ENCODE results near the gene HMBS. TPM values are rescaled to one million over a fixed set of nuclear protein-coding genes. Genes with fewer than 3 reads are reported as not detected.
"Not testable (repeated sequence)": the region's sequence is repeated elsewhere in the genome, so short reads cannot be mapped to it uniquely, and the experiment has no call there.

The HMBS gene
- total RNA-seq: 35.7 and 36.0 TPM in 2 replicates

DNA sequence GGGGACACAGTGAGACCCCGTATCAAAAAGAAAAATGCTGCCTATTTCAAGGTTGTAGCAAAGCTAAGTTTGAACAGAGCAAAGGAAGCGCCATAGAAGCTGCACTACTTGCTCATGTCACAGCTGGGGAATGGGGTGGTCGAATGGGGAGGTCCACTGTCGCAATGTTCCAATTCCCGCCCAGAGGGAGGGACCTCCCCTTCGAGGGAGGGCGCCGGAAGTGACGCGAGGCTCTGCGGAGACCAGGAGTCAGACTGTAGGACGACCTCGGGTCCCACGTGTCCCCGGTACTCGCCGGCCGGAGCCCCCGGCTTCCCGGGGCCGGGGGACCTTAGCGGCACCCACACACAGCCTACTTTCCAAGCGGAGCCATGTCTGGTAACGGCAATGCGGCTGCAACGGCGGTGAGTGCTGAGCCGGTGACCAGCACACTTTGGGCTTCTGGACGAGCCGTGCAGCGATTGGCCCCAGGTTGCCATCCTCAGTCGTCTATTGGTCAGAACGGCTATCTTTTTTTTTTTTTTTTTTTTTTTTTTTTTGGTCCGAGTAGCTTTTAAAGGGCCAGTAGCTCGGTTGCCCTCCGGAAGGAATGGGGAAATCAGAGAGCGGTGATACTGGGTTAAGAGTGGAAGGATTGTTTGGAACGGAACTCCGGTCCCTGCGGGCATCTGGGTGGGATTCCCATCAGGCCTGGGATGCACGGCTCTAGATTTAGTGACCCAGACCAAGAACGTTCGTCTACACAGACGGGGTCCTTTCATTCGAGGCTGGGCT, at the start of gene HMBS:
Gene HMBS, plus strand, starts transcription at position 219 of the 774 bp plus-strand sequence. Its CDS starts 153 bp downstream, at position 372.
- intact Hi-C loops (cut with micrococcal nuclease): loop anchor here (1.0 to 2.0 kb wide), 5 partner anchors 10 to 36 kb away; partner anchors contain the start of genes DPAGT1, HINFP, HYOU1 and VPS11

DNA sequence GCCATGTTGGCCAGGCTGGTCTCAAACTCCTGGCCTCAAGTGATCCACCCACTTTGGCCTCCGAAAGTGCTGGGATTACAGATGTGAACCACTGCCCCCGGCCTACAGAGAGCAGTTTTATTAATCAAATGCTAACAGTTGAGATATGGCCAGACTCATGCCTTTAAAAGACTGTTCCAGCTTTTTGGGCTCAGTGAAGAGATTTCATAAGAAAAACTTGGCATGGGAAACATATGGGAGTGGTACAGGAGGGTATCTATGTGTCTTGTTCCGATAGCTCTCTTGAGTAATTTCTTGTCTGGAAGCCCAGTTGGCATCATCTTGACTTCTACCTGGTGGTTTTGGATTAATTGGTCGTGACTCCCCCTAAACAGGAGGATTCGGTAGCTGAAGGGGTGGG, 45.8 kb upstream of the HMBS start:
- intact Hi-C loops (cut with micrococcal nuclease): no loop called here

DNA sequence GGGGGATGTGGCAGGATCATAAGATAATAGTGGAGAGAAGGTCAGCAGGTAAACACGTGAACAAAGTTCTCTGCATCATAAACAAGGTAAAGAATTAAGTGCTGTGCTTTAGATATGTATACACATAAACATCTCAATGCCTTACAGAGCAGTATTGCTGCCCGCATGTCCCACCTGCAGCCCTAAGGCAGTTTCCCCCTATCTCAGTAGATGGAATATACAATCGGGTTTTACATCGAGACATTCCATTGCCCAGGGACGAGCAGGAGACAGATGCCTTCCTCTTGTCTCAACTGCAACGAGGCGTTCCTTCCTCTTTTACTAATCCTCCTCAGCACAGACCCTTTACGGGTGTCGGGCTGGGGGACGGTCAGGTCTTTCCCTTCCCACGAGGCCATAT, 45.2 kb upstream of the HMBS start:
- intact Hi-C loops (cut with micrococcal nuclease): not testable (repeated sequence)

DNA sequence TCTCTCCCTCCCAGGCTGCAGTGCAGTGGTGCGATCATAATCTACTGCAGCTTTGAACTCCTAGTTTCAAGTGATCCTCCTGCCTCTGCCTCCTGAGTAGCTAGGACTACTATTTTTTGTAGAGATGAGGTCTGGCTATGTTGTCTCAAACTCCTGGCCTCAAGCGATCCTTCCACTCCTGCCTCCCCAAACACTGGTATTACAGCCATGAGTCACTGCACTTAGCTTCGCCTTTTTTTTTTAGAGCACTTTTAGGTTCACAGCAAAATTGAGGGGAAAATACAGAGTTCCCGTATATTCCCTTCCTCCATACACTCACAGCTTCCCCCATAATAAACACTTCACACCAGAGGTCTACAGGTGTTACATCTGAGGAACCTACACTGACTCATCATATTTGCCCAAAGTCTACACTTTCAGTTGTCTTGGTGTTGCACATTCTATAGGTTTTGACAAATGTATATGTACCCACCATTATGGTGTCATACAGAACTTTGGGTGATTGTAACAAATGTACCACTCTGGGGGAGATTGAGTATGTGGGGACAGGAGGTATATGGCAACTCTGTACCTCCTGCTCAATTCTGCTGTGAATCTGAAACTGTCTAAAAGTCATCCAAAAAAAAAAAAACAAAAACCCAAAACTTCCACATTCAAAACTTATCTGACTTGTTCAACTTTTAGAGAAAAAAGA, 42.7 kb upstream of the HMBS start:
- intact Hi-C loops (cut with micrococcal nuclease): no loop called here

DNA sequence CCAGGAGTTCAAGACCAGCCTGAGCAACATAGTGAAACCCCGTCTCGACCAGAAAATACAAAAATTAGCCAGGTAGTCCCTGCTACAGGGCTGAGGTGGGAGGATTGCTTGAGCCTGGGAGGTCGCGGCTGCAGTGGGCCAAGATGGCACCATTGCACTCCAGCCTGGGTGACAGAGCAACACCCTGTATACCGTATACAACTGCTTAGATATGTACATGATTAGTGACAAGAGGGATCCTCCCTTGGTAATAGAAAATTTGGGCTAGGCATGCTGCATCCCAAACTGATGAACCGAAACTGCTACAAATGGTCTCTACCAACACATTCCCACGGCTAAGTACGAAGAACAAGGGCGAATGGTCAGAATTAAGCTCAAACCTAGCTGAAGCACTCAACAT, 41.8 kb upstream of the HMBS start:
- intact Hi-C loops (cut with micrococcal nuclease): no loop called here

DNA sequence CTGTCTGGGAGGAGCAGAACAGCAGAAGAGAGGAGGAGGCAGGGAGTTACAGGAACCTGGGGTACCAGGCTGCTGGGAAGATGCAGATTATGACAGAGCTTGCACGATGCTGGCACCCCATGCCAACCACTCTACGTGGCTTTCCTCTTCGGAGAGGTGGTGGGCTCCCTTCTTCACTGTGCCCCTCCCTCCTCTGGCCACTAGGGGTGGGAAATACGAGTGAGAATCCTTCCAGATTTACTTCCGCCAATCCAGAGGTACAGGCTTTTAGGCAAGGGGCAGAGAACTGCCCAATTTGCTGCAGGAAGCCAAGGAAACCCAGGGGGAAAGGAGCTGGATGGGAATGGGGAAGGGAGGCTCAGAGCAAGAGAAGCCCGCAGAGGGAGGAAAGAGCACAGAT, 40.0 kb upstream of the HMBS start:
- intact Hi-C loops (cut with micrococcal nuclease): no loop called here

DNA sequence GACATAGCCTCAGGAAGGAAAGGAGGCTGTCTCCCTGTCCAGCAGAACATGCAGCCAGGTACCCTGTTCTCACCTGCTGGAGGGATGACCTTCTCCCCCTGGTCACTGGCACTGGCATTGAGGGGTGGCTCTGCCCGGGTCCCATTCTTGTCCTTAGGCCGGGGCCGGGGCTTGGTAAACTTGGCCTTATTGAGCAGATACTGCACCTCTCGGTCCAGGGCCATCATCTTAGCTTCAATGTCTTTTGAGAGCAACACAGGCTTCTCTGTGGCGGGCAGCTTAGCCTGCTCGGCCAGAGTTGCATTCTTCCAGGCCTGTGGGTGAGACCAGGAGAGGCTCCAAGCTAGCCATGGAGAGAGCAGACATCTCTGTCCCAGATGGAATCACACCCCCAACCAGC, 38.2 kb upstream of the HMBS start:
- intact Hi-C loops (cut with micrococcal nuclease): no loop called here

DNA sequence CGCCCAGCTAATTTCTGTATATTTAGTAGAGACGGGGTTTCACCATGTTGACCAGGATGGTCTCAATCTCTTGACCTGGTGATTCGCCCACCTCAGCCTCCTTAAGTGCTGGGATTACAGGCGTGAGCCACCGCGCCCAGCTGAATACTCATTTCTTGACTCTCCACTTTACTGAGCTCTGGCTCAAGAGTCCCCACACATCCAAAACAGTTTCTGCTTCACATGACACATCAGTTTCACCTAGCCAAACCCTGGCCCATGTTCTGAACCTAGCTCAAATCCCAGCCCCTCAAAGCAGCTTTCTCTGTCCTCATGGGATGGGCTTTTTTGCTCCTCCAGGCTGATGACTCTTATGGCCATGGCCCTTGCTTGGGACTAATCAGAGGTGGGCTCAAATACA, 37.5 kb upstream of the HMBS start:
- intact Hi-C loops (cut with micrococcal nuclease): no loop called here

DNA sequence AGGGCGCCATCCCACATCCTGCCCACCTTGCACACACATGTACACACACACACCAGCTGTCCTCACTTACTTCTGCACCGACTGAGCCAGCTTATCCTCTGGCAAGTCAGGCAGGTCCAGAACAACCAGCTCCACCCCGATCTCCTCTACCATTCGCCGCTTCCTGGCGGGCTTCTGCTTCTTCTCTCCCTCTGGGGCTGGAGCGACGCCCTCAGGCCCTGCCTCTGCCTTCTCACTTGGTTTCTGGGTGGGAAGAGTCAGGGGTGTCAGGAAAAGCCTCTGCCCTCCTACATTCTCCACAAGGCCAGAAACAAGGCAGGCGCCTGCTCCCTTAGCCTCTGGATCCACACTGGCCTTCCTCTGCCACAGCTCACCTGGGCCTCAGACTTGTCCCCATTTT, 36.0 kb upstream of the HMBS start:
- intact Hi-C loops (cut with micrococcal nuclease): no loop called here

DNA sequence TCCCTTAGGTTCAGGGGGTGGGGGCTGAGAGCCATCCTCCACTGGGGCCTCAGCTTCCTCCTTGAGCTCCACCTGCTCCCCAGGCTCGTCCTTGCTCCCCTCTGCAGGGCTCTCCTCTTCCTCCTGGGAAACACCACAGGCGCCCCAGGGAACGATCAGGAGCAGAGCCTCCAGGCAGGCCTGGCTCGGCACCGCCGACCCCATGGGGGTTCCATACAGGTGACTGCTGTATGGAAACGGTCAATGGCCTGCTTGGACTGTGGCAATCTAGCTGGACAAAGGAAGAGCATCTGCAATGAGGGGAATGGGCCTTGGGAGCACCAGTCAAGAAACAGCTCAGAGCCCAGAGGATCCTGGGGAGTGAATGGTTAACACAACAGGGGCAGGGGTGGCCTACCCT, 35.6 kb upstream of the HMBS start:
- intact Hi-C loops (cut with micrococcal nuclease): no loop called here

DNA sequence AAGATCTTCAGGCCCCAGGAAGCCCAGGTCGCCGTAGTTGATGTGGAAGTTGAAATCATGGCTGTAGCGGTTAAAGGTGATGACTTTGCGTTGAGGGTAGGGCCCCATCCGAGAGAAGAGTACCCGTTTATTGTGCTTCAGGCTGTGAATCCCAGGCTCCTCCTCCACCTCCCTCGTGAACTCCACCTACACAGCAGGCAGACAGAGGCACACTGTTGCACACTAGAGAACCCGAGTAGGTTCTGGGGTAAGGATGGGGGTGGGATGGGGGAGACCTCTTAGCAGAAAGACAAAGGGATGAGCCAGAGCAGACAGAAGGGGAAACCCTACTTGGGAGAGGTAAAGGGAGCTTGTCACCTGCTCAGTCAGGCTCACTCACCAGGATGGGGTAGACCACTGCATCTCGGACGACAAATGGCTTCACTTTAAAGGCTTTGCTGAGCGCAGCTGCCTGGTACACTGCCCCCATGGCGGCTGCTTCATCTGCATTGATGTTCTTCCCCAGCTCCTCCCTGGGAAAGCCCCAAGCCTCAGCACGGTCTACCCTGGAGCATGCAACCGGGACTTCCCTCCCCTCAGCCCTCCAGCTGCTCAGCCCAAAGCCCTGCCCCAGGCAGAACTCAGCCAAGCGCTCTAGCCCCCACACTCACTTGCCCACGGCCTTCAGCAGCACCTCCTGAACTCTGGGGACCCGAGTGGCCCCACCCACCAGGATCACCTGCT, 33.1 kb upstream of the HMBS start:
- intact Hi-C loops (cut with micrococcal nuclease): no loop called here

DNA sequence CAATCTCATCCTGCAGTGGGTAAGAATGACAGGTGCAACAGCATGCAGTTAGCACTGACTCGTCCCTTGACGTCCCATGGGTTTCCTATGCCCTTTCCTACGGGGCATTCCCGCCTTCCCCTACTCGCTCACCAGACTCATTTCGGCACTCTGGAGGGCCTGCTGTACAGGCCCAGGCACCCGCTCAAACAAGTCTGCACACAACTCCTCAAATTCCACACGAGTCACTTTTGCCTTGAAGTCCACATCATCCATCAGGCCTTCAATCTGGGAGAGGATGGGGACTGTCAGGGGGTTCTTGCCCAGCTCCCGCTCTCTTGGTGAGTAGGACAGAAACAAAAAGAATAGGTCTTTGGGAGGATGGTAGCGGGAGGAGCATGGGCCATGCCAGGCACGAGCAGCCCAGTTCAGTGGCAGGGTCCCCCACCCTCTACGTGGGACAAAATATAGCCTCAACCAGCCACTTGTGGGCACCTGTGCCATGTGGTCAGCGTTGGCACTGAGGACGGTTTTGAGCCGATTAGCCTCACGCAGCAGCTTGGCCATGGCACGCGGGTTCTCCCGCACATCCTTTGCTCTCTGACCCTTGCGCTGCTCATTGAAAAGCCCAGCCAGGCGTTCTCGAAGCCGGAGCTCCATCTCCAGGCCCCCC, 32.4 kb upstream of the HMBS start:
- intact Hi-C loops (cut with micrococcal nuclease): no loop called here

DNA sequence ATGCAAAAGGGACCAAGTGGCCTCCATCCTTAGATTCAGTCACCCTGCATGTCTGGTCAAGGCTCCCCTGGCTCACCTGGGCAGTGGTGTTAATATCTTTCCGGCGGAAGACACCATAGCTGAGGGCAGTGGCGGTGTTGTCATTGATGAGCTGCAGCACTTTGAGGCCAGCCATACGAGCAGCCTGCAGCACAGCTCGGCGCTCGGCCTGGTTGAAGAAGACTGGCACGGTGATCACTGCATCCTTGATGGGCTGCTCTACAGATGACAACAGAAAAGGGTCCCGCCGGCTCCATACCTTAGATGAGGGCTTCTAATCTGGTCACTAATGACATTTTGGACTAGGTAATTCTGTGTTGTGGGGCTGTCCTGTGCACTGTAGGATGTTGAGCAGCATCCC, 30.3 kb upstream of the HMBS start:
- intact Hi-C loops (cut with micrococcal nuclease): no loop called here

DNA sequence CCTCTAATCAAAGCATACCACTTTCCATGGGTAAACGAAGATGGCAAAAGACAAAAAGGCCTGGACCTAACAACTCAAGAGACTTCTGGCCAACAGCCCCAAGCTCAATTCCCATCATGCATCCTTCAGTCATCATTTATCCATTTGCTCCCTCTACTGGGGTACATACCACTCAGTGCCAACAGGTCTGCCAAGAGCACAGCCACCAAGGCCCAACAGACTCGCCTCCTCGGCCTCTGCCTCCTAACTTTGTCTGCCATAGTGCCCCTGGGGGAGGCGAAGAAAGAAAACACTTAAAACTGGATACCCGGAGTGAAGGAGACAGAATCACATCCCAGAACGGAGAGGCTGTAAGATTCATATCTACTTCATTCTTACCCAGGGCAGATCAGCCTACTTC, 28.8 kb upstream of the HMBS start:
- intact Hi-C loops (cut with micrococcal nuclease): no loop called here

DNA sequence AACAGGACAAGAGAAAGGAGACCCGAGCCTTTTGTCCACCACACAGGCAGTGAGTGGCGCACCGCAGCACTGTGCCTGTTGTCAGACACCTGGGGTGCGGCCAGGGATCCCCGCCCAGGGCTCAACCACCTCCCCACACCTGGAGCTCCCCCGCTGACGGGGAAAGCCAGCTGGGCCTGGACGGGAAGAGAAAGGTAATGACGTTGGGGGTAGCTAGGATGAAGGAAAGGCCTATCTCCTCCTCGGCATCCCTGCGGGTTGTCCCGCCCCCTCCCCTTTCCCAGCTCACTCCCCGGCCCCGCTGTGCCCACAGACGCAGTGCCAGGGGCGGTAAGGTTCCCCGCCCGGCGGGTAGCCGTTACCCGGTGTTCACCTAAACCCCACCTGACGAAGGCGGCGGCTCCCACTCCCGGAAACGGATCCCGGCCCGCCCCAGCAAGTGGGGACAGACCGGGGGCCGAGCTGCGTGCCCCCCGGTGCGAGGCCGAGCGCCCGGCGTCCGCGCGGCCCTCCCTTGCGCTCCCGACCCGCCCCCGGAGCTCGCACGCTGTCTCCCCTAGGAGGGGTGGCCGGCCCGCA, 28.2 kb upstream of the HMBS start:
- intact Hi-C loops (cut with micrococcal nuclease): no loop called here

DNA sequence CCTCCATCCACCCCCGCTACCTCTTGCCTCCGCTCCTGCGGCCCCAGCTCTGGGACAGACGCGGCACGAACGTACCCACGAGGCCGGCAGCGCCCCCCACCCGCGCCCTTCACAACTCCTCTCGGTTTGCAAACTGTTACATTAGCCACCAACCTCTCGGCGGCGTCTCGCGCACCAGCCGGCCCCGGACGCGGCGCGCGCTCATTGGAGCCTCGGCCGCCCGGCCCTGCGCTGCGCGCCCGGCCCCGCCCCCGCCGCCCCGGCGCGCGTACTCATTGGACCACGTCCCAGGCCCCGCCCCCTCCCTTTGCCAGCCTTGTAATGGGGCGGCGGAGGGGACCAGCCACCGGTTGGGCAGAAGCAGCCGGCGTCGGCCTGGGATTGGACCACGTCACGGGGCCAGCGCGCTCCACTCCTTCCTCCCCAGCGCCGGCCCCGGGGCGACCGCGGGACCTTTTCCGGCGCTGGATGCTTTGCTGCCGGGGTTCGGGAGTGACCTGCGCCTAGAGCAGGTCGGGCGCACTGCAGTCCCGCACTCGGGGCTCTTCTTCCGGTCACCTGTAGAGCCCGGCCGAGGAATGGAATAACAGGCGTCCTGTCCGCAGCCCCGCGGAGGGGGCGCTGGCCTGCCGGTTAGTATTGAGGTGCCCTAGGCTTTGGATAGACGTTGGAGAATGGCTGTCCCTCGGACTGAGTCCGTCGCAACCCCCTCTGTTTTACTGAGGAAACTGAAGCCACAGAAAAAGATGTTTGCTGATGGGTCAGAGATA, 27.5 kb upstream of the HMBS start, which contains the start of gene HYOU1:
Gene HYOU1, minus strand, starts transcription at position 206 of the 770 bp plus-strand sequence. CDS start 1,045 bp downstream, outside the sequence.
- intact Hi-C loops (cut with micrococcal nuclease): loop anchor here (1.0 kb wide), 9 partner anchors 10 to 266 kb away; partner anchors contain the start of genes DDX6, DPAGT1, HINFP and RPS25

DNA sequence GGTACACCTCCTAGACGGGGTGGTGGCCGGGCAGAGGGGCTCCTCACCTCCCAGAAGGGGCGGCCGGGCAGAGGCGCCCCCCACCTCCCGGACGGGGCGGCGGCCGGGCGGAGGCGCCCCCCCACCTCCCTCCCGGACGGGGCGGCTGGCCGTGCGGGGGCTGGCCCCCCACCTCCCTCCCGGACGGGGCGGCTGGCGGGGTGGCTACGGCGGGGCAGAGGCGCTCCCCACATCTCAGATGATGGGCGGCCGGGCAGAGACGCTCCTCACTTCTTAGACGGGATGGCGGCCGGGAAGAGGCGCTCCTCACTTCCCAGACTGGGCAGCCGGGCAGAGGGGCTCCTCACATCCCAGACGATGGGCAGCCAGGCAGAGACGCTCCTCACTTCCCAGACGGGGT, 25.6 kb upstream of the HMBS start:
- intact Hi-C loops (cut with micrococcal nuclease): not testable (repeated sequence)

DNA sequence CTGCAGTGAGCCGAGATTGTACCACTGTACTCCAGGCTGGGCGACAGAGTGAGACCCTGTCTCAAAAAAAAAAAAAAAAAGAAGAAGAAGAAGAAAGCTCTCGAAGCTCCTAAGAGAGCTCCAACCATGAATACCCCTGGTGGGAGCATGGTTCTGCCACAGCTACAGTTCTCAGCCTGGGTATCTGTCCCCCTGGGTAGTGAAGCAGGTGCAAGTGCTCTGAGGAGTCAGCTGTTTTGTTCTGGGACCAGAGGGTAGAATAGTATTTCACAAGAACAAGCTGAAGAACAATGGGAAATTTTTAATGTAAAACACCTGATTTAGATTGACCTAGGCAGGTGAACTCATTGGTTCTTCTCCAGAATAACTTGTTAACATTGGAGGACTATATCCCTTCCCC, 23.4 kb upstream of the HMBS start:
- intact Hi-C loops (cut with micrococcal nuclease): no loop called here

DNA sequence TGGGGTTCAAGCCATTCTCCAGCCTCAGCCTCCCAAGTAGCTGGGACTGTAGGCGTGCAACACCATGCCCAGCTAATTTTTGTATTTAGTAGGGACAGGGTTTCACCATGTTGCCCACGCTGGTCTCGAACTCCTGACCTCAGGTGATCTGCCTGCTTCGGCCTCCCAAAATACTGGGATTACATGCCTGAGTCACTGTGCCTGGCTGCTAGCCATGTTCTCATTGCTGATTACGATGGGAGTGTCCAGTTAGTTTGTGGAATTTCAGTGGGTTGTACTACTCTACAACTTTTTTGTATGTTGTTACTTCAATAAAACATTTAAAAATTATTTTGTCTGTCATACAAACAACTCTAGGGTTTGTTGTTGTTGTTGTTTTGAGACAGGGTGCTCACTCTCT, 21.9 kb upstream of the HMBS start:
- intact Hi-C loops (cut with micrococcal nuclease): no loop called here

DNA sequence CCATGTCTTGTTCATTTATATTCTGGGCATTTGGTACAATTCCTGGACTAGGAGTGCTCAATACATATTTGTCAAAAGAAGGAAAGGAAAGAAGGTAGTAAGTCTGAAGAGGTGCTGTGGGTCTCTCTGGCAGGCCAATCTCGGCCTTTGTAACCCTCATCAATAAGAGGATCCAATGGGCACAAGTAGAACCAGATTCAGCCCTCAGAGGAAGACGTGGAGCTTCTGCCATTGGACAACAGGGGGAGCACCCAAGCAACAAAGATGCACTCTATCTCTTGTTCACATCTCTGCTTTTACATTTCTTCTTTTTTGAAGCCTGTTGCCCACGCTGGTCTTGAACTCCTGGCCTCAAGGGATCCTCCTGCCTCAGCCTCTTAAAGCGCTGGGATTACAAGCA, 19.3 kb upstream of the HMBS start:
- intact Hi-C loops (cut with micrococcal nuclease): loop anchor here (1.0 to 5.0 kb wide), 3 partner anchors 132 to 267 kb away; partner anchors contain the start of gene RNF26
